HG02840 (cell line): ENCODE results near the gene SUN2.
"Not testable (repeated sequence)": the region's sequence is repeated elsewhere in the genome, so short reads cannot be mapped to it uniquely, and the experiment has no call there.

Experiments used
- ATAC-seq: cut with Tn5 transposase; IDR thresholded peaks from one replicate; pipeline ENCODE4 v1.9.1; 2021; ENCODE audit warnings: mild to moderate bottlenecking, moderate library complexity, moderate number of reproducible peaks; ENCODE audit not compliant: unreplicated experiment, low FRiP score

Gene SUN2

GRCh38 chr22:38755911-38756532 is at the start of gene SUN2:
TSS of gene SUN2 (minus strand) at chr22:38755998. CDS start at chr22:38752628, 3,370 bp downstream.
- peak; percentile 59 for ATAC-seq

GRCh38 chr22:38805041-38805593 is 49.3 kb upstream of the SUN2 start:
- not testable (repeated sequence) for ATAC-seq

GRCh38 chr22:38802671-38803121 is 46.9 kb upstream of the SUN2 start:
- no peak for ATAC-seq

GRCh38 chr22:38799265-38800002 is 43.6 kb upstream of the SUN2 start:
- ATAC-seq = no peak

GRCh38 chr22:38798496-38798895 is 42.7 kb upstream of the SUN2 start:
- no peak for ATAC-seq

GRCh38 chr22:38796262-38796957 is 40.6 kb upstream of the SUN2 start:
- ATAC-seq = no peak

GRCh38 chr22:38795569-38795968 is 39.8 kb upstream of the SUN2 start:
- ATAC-seq = no peak

- ATAC-seq = peak; percentile 92
These were observed 38.1 kb upstream of the SUN2 start, which contains the start of gene DNAL4 for GRCh38 chr22:38793721-38794466. TSS of gene DNAL4 (minus strand) at chr22:38794143. CDS start at chr22:38782731, 11,412 bp downstream.

GRCh38 chr22:38793317-38793716 is 37.5 kb upstream of the SUN2 start:
- ATAC-seq = no peak

GRCh38 chr22:38792833-38793232 is 37.0 kb upstream of the SUN2 start:
- ATAC-seq = no peak

GRCh38 chr22:38789606-38790005 is 33.8 kb upstream of the SUN2 start:
- no peak for ATAC-seq

GRCh38 chr22:38788846-38789245 is 33.0 kb upstream of the SUN2 start:
- ATAC-seq = no peak

- no peak for ATAC-seq
These were observed 32.4 kb upstream of the SUN2 start for GRCh38 chr22:38788021-38788816.

- no peak for ATAC-seq
These were observed 30.8 kb upstream of the SUN2 start for GRCh38 chr22:38786631-38787030.

- no peak for ATAC-seq
These were observed 29.1 kb upstream of the SUN2 start for GRCh38 chr22:38784856-38785255.

GRCh38 chr22:38784035-38784434 is 28.2 kb upstream of the SUN2 start:
- ATAC-seq = no peak

GRCh38 chr22:38783095-38783615 is 27.4 kb upstream of the SUN2 start:
- ATAC-seq = no peak

- no peak for ATAC-seq
These were observed 26.8 kb upstream of the SUN2 start for GRCh38 chr22:38782402-38783094.

- no peak for ATAC-seq
These were observed 25.2 kb upstream of the SUN2 start for GRCh38 chr22:38781033-38781432.
